Mononuclear cell (primary cell): ENCODE measurements around the gene FBXL7. TPM values are rescaled to one million over a fixed set of nuclear protein-coding genes. Genes with fewer than 3 reads are reported as not detected.
"Not testable (repeated sequence)": the region's sequence is repeated elsewhere in the genome, so short reads cannot be mapped to it uniquely, and the experiment has no call there.

Experiments used
- H3K27me3 ChIP-seq: 2 replicates; pipeline ENCODE4 v1.6.0; 2011; ENCODE audit warnings: low read length, control low read depth; ENCODE audit not compliant: insufficient read depth
- H3K4me1 ChIP-seq: 2 replicates; pipeline ENCODE4 v1.5.1; 2011; ENCODE audit warnings: mild to moderate bottlenecking, low read length, control low read depth; ENCODE audit not compliant: insufficient read depth
- H3K4me3 ChIP-seq: 2 replicates; pipeline ENCODE4 v1.5.1; 2011; ENCODE audit warnings: mild to moderate bottlenecking, low read length, moderate library complexity
- H3K9me3 ChIP-seq: 2 replicates; pipeline ENCODE4 v1.5.1; 2011; ENCODE audit warnings: low read depth, mild to moderate bottlenecking, control low read depth, low read length
- total RNA-seq: library from RNA; depleted of rRNA; stranded (reverse); fragments of >200 nt; gene quantifications from one replicate; pipeline ENCODE4 v1.2.3, GENCODE V29; 2012

The FBXL7 gene
- total RNA-seq, 1 donor: not detected

DNA sequence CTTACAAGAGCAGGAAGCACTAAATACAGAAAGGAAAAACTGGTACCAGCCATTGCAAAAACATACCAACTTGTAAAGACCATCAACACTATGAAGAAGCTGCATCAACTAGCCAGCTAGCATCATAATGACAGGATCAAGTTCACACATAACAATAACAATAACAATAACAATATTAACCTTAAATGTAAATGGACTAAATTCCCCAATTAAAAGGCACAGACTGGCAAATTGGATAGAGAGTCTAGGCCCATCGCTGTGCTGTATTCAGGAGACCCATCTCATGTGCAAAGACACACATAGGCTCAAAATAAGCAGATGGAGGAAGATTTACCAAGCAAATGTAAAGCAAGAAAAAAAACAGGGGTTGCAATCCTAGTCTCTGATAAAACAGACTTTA lies 372.3 kb downstream of the FBXL7 start:
- H3K4me3 ChIP-seq, H3K27me3 ChIP-seq, H3K4me1 ChIP-seq, H3K9me3 ChIP-seq: not testable (repeated sequence)

DNA sequence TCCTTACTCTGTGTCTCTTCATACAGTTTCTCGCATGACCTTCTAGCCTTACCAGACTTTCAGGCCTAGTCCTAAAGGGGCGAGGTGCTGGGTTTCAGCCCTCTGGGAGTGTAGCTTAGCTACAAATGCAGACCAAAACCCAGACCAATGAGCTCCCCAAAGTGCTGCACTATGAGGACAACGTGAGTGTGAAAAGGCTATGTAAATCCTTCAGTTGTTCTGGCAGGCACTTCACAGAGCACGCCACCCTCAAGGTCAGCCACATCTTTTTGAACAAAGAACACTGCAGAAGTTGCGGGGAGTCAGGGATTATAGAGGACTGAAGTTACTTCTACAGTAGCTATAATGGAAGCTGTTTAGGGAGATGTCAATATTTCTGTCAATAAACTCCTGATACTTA lies 377.9 kb downstream of the FBXL7 start:
- H3K27me3 ChIP-seq: no peaks in the 10 kb centered on the region
- no peaks in the 10 kb centered on the region for H3K9me3 ChIP-seq
- no peak overlapping the region for H3K4me3 ChIP-seq
- H3K4me1 ChIP-seq: no peaks in the 10 kb centered on the region

DNA sequence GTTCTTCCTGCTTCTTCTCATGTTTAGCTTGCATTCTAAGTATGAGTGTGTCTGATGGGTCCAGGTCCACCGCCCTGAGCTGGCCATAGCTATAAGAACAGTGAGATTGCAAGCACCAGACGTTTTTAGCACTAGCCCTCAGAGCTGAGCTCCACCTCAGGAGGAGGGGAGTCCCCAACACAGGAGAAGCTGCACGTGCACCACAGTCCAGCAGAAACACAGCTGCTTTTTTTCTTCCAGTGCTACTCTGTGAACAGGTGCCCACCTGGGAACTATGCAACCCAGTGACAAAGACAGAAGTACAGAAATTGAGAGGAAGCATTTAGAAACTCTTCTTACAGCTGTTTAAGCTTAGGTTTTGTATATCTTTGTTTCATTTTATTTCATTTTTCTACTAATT lies 380.2 kb downstream of the FBXL7 start:
- H3K4me1 ChIP-seq: no peaks in the 10 kb centered on the region
- H3K27me3 ChIP-seq: no peaks in the 10 kb centered on the region
- H3K9me3 ChIP-seq: no peaks in the 10 kb centered on the region
- no peak overlapping the region for H3K4me3 ChIP-seq

DNA sequence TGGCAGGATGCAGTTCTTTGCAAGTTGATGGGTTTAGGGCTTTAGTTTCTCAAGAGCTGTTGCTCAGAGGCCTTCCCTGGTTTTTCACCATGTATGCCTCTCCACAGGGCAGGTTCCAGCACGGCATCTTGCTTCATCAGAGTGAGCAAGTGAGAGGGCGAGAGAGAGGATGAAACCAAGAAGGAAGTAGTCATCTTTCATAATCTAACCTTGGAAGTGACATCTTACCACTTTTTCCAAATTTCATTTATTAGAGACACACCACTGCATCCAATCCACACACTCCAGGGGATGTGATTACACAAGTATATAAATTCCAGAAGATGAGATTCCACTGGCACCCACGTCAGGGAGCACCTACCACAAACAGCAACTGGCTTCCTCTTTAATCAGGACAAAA lies 385.2 kb downstream of the FBXL7 start:
- Histone ChIP-seq H3K27me3 (no peaks in the 10 kb centered on the region), H3K4me1 (no peaks in the 10 kb centered on the region), H3K4me3 (no peak overlapping the region), H3K9me3 (no peaks in the 10 kb centered on the region)

DNA sequence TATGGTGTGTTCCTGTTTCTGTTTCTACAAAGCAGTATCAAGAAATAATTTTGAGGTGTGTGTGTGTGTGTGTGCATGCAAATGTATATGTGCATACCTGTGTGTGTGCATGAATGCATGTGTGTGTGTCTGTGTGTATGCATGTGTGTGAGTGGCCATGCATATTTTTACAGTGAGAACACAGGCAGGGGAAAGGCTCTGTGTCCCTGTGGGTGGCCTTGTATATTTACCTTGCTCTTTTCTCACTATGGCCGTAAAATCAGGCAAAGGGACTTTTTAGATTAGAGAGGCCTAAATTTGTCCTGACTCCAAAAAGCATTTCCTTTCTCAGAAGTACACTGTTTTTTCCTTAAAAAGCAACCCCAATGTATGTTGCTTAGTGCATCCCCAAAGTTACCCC lies 386.2 kb downstream of the FBXL7 start:
- Histone ChIP-seq H3K4me1 (no peaks in the 10 kb centered on the region), H3K9me3 (no peaks in the 10 kb centered on the region), H3K27me3 (no peaks in the 10 kb centered on the region), H3K4me3 (no peak overlapping the region)

DNA sequence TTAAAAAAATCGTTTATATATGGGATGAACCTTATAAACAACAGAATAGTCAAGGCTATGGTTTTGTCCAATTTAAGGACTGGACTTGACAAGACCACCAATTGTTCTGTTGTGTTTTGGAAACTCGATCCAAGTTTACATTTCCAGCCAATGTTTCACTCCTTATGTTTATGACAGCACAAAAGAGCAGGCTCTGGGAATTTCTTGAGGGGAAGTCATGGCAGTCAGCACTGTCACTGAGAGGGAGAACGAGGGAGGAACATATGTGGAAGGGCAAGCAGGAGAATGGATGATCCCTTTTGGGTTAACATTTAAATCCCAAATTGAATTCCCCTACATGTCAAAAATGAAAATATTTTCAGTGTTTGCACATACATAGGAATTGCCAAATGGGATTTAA lies 387.1 kb downstream of the FBXL7 start:
- Histone ChIP-seq H3K9me3 (no peaks in the 10 kb centered on the region), H3K27me3 (no peaks in the 10 kb centered on the region), H3K4me3 (no peak overlapping the region), H3K4me1 (no peaks in the 10 kb centered on the region)

DNA sequence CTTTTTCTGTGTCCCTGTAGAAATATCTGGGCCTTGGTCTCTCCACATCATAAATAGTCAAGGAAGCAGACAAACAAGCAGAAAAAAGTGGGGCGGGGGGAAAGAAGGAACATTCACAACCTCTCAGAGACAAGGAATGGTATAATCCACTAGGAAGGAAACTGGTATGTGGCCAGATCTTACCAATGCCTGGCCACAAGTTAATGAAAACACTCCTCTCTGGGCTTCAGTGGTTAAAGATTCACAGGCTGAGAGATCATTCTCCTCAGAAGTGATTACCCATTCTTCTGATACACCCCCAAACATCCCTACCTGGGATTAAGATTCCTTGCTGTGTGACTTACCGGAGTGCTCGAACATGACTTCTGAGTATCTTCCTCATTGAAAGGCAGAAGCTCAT lies 389.0 kb downstream of the FBXL7 start:
- H3K4me3 ChIP-seq: no peak overlapping the region
- no peaks in the 10 kb centered on the region for H3K27me3 ChIP-seq
- no peaks in the 10 kb centered on the region for H3K4me1 ChIP-seq

DNA sequence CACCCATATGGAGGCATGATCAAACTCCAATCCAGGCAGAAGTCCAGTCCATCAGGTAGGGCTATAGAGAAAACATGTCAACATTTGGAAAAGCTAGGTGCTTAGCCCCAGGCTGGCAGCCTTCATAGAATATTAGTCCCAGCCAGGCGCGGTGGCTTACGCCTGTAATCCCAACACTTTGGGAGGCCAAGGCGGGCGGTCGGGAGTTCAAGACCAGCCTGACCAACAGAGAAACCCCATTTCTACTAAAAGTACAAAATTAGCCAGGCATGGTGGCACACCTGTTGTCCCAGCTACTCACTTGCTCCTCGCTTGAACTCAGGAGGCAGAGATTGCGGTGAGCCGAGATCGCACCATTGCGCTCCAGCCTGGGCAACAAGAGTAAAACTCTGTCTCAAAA lies 393.9 kb downstream of the FBXL7 start:
- Histone ChIP-seq H3K4me3 (no peak overlapping the region), H3K9me3 (no peaks in the 10 kb centered on the region), H3K27me3 (no peaks in the 10 kb centered on the region), H3K4me1 (no peaks in the 10 kb centered on the region)

More for the DNA sequence above, 389.0 kb downstream of the FBXL7 start:
- no peaks in the 10 kb centered on the region for H3K9me3 ChIP-seq

DNA sequence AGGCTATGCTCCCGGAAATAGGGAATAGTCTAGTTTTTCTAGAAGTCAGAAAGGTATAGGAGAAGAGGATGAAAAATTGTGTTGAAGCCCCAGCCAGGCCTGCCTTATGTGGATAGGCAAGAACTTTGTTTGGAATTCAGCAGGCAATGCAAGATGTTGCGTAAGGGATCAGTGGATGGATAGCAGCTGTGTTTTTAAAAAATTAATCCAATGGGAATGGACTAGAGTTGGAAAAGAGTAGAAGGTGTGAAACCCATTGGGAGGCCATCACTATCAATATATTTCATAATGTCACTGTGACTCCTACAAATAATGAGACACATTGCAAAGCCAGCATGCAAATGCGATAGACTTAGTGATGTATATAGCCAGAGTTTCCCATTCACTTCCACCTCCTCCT lies 397.7 kb downstream of the FBXL7 start:
- Histone ChIP-seq H3K27me3 (no peaks in the 10 kb centered on the region), H3K4me3 (no peak overlapping the region), H3K9me3 (no peaks in the 10 kb centered on the region), H3K4me1 (no peaks in the 10 kb centered on the region)

DNA sequence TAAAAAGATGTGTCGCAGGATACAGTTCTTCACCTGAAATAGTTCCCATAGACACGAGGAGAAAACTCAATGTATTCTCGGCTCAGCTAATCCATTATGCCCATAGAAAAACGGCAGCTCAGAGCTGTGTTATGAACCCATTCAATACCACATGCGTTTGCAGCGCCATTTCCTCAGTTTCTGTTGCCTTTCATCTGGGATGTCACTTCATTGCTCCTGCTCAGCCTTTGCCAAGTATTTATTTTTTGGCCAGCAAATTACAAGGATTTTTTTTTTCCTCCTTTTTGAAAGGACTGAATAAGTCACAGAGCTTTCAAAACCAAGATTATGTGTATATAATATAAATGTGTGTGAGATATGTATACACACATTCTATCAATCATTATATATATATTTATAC lies 398.7 kb downstream of the FBXL7 start:
- H3K4me1 ChIP-seq: no peaks in the 10 kb centered on the region
- H3K4me3 ChIP-seq: no peak overlapping the region
- no peaks in the 10 kb centered on the region for H3K9me3 ChIP-seq
- no peaks in the 10 kb centered on the region for H3K27me3 ChIP-seq

DNA sequence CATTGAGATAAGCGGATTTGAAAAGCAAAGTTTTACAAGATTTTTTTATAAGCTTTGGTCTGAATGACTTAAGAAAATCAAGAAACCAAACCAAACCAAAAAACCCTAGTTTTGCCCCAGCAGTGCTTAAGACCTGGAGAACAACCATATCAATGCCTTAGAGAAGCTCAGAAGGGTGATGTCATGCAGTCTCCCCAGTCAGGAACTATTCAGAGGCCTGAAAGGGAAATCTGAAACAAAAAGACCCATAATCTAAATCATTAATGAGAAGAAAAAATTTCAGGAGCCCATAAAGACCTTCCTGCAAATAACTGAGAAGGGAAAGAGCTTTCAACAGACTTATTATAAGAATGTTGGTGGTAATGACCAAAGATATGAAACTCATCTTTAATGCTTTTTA lies 399.5 kb downstream of the FBXL7 start:
- no peak overlapping the region for H3K4me3 ChIP-seq
- H3K9me3 ChIP-seq: no peaks in the 10 kb centered on the region
- no peaks in the 10 kb centered on the region for H3K27me3 ChIP-seq
- no peaks in the 10 kb centered on the region for H3K4me1 ChIP-seq

DNA sequence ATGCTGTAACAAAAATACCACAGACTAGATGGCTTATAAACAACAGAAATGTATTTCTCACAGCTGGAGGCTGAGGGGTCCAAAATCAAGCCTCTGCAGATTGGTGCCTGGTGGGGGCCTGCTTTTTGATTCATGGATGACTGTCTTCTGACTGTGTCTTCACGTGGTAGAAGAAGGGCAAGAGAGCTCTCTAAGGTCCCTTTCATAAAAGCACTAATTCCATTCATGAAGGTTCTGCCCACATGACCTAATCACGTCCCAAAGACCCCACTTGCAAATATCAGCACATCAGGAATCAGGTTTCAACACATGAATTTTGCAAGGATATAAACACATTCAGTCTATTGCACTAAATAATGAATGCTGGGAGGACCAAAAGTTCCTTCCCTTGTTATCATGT lies 401.2 kb downstream of the FBXL7 start:
- Histone ChIP-seq H3K27me3 (no peaks in the 10 kb centered on the region), H3K4me1 (no peaks in the 10 kb centered on the region), H3K4me3 (no peak overlapping the region), H3K9me3 (no peaks in the 10 kb centered on the region)

DNA sequence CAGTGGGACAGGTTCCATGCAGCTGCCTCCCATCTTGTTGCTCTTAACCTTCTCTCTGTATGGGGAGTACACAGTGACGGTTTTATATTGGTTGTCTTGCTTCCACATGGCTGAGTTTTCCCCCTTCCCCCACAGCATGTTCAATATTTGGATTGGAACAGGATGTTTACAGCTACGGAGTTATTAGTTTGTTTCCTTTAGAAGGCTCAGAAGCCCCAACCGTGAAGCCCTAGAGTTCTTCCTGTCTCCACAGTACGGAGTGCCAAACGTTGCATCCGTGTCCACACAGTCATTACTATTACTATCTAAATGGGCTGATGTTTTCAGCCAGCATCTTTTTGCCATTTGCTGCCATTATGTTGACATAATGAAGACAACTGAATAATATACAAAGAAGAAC lies 402.1 kb downstream of the FBXL7 start:
- Histone ChIP-seq H3K4me1 (no peaks in the 10 kb centered on the region), H3K4me3 (no peak overlapping the region), H3K9me3 (no peaks in the 10 kb centered on the region), H3K27me3 (no peaks in the 10 kb centered on the region)

DNA sequence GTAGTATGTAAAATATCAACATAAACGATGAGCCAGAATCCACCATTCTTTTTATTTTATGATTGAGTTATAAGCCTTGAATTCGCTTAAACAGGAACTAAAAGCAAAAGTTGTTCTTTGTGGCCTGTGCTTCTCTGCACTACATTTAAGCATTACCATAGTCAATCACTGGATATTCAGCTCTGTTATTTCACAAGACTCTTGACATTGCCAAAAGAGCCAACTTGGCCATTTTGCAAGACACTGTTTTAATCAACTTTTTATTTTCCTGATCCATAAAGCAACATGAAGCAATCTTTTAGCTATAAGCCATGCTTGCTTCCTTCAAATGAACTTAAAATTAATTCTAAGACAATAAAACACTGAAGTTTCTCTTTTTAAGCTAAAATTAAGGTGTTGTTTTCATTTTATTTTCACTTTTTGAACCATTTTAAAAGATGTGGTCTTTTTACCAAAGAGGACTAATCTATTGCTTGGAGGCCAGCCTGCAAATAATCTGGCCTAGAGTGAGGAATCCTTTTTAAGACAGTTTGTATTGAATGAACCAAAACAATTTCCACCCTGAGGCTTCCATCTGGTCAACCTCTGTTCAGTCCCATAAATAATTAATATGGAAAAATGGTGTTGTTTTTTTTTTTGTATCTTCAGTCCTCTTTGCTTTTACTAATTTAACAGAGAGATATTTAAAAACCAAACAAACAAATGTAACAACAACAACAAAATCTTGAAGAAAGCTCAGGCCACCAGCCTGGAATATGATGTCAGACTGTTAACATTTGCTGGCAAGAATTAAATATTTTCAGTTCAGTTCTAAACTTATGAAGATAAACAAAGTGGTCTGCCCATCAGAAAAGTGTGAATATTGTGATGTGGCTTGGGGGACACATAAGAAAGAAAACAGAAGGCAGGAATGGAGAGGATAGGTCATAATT lies 405.2 kb downstream of the FBXL7 start:
- Histone ChIP-seq H3K4me3 (no peak overlapping the region), H3K9me3 (no peaks in the 10 kb centered on the region), H3K27me3 (no peaks in the 10 kb centered on the region), H3K4me1 (no peaks in the 10 kb centered on the region)

DNA sequence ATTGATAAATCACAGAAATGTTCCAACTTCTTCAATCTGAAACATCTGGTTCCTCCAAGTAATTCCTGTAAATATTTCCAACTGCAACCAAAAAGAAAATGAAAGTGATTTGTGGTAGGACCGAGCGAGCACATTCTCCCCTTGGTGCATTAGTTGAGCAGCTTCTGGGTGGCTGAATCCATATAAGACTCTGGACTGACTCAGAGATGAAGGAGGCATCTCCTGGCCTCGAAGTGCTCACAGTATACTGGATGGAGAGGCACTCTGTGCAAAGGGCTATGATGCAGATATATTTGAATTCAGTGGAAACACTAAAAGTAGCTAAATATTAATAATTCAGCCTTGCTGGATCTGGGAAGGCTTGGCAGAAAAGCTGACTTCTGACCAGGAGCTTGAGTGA lies 414.7 kb downstream of the FBXL7 start:
- Histone ChIP-seq H3K9me3 (no peaks in the 10 kb centered on the region), H3K4me1 (no peaks in the 10 kb centered on the region), H3K27me3 (no peaks in the 10 kb centered on the region), H3K4me3 (no peak overlapping the region)

DNA sequence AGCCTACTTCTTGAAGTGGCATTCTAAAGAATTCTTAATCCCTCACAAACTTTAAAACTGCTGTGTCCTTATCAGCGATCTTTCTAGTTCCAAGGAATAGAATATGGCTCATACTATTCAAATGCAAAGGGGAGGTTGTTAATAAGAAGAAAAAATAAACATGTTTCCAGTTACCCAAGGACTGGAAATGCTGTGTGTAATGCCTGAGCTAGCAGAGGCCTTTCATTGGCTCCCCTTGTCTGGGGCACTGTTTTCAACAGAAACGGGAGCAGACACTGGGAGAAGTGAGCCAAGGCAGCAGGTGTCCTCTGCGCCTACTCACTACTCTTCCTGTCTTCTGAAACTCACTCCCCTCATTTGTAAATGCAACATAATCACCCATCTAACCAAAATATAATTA lies 426.6 kb downstream of the FBXL7 start:
- no peaks in the 10 kb centered on the region for H3K27me3 ChIP-seq
- H3K4me1 ChIP-seq: no peaks in the 10 kb centered on the region
- no peak overlapping the region for H3K4me3 ChIP-seq
- H3K9me3 ChIP-seq: no peaks in the 10 kb centered on the region
